ENCODE measurements around the gene OTUD4.
A peak's percentile ranks its signal among the peaks of the same experiment; 100 is the strongest.
"Not testable (repeated sequence)": the region's sequence is repeated elsewhere in the genome, so short reads cannot be mapped to it uniquely, and the experiment has no call there.

The OTUD4 gene

DNA sequence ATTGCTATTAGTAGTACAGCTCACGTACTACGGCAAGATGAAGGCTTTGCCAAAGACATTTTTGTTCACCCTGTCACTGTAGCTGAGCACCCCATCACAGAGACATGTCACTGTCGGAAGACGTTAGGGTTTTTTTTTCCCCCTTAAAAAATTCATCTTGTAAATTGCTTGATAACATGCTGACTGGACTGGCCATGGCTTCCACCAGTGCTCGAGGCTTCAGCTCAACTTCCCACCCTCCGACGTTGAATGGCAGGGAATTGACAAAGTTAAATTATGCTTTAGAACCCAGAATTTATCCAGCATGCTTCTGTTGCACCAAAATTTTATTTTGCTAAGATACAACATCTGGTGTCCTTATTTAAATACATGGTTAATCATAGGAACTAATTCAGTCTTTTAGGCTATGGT, 707 bp upstream of the OTUD4 start:
- TF ChIP-seq, protein P1, sequence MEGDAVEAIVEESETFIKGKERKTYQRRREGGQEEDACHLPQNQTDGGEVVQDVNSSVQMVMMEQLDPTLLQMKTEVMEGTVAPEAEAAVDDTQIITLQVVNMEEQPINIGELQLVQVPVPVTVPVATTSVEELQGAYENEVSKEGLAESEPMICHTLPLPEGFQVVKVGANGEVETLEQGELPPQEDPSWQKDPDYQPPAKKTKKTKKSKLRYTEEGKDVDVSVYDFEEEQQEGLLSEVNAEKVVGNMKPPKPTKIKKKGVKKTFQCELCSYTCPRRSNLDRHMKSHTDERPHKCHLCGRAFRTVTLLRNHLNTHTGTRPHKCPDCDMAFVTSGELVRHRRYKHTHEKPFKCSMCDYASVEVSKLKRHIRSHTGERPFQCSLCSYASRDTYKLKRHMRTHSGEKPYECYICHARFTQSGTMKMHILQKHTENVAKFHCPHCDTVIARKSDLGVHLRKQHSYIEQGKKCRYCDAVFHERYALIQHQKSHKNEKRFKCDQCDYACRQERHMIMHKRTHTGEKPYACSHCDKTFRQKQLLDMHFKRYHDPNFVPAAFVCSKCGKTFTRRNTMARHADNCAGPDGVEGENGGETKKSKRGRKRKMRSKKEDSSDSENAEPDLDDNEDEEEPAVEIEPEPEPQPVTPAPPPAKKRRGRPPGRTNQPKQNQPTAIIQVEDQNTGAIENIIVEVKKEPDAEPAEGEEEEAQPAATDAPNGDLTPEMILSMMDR (IDR thresholded peaks at IDR 0.05; ENCODE audit: control insufficient read depth, insufficient read depth, low read depth, low read length, missing control alignments) = no peak
- peak overlapping the region; percentile 55 for H3K4me3 ChIP-seq (ENCODE audit: control insufficient read depth, low read depth, low read length)
- DNase-seq (ENCODE audit: low read depth) = no peak

DNA sequence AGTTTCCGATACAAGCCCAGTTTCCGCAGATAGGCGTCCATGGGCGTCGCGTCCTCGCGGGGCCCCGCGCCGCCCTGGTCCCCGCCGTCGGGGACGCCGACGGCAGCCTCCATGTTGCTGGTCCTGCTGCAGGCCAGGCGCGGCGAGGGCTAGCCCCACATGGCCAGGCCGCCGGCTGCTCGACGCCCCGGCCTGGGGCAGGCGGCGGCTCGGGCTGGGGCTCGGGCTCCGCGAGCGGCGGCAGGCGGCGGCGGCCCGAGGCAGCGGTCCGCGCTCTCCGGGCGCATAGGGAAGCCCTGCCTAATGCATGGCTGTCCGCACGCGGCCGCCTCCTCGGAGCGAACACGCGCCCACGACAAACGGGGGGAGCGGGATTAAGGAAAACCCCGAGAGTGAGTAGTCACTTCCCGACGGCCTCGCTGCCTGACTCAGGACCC, 510 bp downstream of the OTUD4 start:
- not testable (repeated sequence) for DNase-seq (ENCODE audit: low read depth)
- peak overlapping the region; percentile 70 for H3K4me3 ChIP-seq (ENCODE audit: control insufficient read depth, low read depth, low read length)

DNA sequence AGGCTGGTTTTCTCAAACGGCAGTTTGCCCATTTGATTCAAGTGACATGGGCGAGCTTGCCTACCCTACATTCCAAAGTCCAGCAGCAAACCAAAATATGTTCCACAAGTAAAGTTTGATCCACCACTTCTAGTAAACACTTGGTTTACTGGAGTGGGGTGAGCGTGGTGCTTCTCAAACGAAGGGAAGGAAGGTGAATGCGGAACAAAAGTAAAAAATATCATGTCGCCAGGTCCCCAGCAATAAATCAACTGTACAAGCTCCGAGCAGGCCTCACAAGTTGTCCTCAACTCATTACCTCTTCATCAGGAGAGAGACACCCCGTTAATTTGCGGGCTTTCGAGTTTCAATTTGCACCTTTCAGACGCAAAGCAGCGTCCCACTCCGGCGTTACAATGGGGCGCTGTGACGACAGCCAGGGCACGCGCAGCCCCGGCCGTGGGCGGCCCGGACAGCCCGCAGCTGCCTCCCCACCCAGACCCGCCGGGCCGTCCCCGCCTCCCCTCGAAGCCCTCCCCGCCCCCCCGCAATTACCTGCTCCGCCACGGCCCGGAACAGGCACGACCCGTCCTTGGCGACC, 1.0 kb downstream of the OTUD4 start:
- peak overlapping the region; percentile 70 for H3K4me3 ChIP-seq (ENCODE audit: control insufficient read depth, low read depth, low read length)
- DNase-seq (ENCODE audit: low read depth) = no peak
- TF ChIP-seq, protein P1 (IDR thresholded peaks at IDR 0.05; ENCODE audit: control insufficient read depth, insufficient read depth, low read depth, low read length, missing control alignments) = no peak

DNA sequence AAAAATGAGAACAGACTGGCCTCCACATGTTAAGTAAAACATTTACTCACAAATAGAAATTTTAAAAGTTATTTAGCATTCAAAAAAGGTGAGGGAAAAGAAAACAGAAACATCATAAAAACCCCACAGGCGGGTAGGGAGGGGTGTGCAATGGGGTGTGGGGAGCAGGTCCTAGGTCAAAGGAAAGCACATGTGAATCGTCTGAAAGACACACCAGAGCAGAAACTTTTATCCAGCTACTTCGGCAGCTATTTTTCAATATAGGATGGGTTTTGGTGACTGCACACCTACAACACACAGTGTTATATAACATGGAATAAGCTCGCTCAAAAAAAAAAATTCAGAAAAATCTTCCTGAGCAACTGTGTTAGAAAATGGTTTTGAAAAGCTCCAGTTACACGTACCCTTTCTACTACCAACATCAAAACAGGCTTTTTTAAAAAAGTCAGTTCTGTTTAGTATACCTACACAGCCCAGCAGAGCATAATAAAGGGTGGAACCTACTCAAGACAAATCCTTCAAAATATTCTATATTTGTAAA, 1.6 kb downstream of the OTUD4 start:
- TF ChIP-seq, protein P1 (IDR thresholded peaks at IDR 0.05; ENCODE audit: control insufficient read depth, insufficient read depth, low read depth, low read length, missing control alignments) = no peak
- no peak for DNase-seq (ENCODE audit: low read depth)
- peak overlapping the region; percentile 70 for H3K4me3 ChIP-seq (ENCODE audit: control insufficient read depth, low read depth, low read length)

DNA sequence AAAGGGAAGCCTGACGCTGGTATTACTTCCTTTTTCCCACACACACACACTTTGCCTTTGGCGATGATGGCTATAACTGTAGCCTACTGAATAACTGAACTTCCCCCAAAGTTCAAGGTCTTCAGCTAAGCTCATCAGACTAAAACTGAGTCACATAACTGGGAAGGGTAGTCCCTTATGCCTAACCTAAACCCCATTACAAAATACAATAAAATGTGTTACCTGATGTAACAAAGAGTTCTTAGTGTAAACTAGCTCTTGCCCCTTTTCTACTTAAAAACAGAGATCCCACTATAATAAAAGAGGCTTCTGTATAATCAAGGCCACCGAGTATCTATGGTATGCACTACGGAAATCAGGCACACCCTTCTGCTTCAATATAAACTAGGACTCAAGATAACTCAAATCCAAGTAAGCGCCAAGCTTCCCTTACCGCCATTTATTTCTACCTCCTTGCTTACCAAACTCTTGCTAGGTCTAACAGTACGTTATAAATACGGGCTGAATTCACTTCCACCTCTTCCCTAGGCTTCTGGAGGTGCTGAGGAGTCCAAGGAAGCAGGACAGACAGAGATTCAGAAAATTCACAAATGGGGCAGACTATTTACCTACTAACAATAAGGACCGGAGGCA, 2.4 kb downstream of the OTUD4 start:
- peak overlapping the region; percentile 70 for H3K4me3 ChIP-seq (ENCODE audit: control insufficient read depth, low read depth, low read length)
- TF ChIP-seq, protein P1 (IDR thresholded peaks at IDR 0.05; ENCODE audit: control insufficient read depth, insufficient read depth, low read depth, low read length, missing control alignments) = no peak
- DNase-seq (ENCODE audit: low read depth) = no peak

DNA sequence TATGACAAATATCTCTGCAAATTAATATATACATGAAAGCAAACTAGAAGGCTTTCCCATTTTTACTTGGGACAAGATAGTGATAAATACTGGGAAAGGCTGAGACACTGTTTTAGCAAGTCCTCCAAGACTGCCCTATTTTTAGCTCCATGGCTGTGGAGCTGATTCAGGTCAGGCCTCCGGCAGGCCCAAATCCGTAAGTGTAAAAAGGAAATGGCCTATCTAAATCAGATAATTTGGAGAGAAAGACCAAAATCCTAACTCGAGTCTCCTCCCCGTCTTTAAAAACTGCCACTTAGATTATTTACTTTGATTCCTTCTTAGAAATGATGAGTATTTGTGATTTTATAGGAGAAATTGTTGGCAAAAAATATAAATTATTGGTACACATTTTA, 2.9 kb downstream of the OTUD4 start:
- TF ChIP-seq, protein P1 (IDR thresholded peaks at IDR 0.05; ENCODE audit: control insufficient read depth, insufficient read depth, low read depth, low read length, missing control alignments) = no peak
- DNase-seq (ENCODE audit: low read depth) = no peak

More for the DNA sequence above, 2.9 kb downstream of the OTUD4 start:
- H3K4me3 ChIP-seq (ENCODE audit: control insufficient read depth, low read depth, low read length) = peak overlapping the region; percentile 2; the same call in 1 of the 2 replicates
